HL-60/S4 (cell line): ENCODE results near the gene PLEKHD1.

ENCODE experiments used
- in situ Hi-C: fragments of 300-500 bp; cut with MboI; formaldehyde crosslinking; loops from 2 replicates; pipeline ENCODE4 v1.14.3; 2022; ENCODE audit warnings: low sequenced_read_pairs

Gene PLEKHD1

DNA sequence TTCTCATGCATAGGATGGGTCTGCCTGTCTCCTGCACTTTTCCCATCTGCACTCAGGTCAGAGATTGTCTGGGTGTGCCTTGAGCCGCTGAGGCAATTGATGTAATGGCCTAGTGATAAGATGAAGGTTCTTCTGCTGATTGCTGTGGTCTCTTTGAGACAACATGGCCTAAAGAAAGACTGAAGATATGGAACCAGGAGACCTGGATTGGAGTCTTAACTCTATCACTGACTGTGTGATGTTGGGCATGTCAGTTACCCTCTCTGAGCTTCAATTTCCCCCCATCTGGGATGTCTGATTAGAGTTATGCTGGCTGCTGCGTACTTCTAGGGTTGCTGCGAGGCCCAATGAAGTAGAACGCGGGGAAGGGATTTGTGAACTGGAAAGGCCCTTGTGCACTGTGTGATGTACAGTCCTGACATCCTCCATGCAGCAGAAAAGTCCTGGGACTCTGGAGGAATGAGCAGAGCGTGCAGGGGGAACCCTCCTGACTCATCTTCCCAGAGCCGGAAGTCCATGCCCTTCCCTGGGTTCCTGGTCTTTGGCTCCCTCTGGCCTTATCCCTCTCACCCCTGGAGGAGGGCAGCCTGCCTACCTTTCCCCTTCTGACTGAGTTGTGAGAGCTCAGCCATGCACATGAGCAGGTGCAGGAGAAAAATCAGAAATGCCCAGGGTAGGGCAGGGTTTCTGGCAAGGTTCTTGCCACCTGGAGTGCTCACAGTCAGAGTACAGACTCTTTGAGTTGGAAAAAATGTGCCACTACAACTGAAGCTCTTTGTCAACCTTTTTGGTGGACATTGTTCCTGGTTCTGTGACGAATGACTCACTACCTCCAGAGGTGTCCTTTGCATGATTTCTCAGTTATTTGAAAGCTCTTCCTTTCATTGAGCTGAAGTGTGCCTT is 21.1 kb downstream of the PLEKHD1 start:
- in situ Hi-C loops: no loop called here

- in situ Hi-C loops: no loop called here
Measured at GRCh38 chr14:69506241-69506595, 21.7 kb downstream of the PLEKHD1 start.

- in situ Hi-C loops: no loop called here
Measured at GRCh38 chr14:69518289-69519101, 34.0 kb downstream of the PLEKHD1 start.

GRCh38 chr14:69519204-69520100 is 34.9 kb downstream of the PLEKHD1 start:
- in situ Hi-C loops: no loop called here

DNA sequence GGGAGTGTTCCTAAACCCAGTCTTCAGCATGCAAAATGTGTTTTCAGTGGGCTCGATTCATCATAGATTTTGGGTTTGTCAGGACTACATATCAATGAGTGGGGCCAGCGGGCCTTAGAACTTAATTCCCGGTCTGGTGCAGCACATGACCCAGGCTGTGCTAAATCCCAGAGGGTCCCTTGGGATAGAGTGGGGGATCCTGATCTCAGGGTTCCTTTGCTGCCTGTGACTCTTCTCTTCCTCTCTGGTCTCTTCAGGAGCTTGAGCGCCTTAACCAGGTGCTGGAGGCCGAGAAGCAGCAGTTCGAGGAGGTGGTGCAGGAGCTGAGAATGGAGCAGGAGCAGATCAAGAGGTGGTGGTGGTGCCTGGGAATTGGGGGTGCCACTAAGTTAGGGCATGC is 37.5 kb downstream of the PLEKHD1 start:
- in situ Hi-C loops: no loop called here

DNA sequence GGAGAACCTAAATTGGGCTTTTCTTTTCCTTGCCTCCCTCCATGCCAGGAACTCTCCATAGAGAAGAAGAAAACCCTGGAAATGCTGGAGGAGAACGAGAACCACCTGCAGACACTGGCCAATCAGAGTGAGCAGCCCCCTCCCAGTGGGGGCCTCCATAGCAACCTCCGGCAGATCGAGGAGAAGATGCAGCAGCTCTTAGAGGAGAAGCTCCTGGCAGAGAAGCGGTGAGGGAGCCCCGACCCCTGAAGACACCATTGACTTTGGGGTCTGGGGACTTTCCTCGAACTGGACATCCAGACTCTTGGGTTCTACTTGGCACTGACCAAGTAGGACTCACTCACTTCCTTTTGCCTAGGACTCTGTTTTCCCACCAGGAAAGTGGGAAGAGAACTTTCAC is 41.4 kb downstream of the PLEKHD1 start:
- in situ Hi-C loops: no loop called here

- in situ Hi-C loops: no loop called here
Measured at GRCh38 chr14:69527635-69528034, 43.1 kb downstream of the PLEKHD1 start.

- in situ Hi-C loops: no loop called here
Measured at GRCh38 chr14:69528143-69528542, 43.6 kb downstream of the PLEKHD1 start.

DNA sequence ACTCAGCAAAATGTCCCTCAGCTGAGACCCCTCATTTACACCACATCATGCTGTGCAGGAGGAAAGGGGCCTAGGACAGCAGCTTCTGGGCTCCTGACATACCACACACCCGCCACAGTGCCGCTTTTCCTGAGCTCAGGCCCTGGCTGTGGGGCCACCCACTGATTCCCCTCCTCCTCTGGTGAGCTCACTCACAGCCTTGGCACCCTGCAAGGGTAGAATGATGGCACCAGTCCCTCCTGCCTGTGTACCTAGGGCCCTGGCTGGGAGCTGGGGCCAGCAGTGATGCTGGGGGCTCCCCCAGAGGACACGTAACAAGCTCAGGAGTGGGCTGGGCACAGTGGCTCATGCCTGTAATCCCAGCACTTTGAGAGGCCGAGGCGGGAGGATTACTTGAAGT is 44.4 kb downstream of the PLEKHD1 start:
- in situ Hi-C loops: no loop called here

DNA sequence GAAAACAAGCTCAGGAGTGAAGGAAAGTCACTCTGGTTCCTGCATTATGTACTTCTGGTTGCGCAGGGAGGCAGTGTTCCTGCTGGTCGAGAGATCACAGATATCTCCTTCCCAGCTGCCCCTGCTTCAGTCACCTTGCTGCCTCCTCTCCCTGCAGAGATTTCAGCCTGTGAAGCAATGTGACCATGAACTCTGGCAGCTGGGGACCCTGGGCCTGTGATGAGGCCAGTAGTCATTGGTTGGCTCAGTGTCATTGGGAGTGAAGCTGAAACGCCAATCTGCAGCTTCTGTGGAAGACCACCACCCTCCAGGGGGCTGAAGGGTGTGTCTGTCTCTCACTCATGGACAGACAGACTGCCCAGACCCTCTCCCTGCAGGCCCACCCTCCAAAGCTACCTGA is 45.0 kb downstream of the PLEKHD1 start:
- in situ Hi-C loops: no loop called here

DNA sequence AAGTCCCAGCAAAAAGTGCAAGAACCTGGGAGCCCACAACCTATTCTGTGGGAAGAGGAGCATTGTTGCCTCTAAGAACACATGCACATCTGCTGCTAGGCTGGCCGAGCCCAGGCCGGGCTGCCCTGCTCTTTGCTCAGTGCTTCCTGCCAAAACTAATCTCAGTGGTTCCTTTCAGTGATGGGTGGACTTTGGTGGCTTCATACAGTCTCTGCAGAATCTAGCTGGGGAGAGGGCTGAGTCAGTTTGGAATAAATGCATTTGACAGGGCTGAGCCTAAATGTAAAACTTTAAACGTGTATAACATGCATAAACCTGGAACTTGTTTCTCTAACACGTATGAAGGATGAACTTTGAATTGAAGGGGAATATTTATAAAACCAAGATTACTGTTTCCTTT is 45.6 kb downstream of the PLEKHD1 start:
- in situ Hi-C loops: no loop called here

GRCh38 chr14:69531135-69531534 is 46.6 kb downstream of the PLEKHD1 start:
- in situ Hi-C loops: no loop called here

DNA sequence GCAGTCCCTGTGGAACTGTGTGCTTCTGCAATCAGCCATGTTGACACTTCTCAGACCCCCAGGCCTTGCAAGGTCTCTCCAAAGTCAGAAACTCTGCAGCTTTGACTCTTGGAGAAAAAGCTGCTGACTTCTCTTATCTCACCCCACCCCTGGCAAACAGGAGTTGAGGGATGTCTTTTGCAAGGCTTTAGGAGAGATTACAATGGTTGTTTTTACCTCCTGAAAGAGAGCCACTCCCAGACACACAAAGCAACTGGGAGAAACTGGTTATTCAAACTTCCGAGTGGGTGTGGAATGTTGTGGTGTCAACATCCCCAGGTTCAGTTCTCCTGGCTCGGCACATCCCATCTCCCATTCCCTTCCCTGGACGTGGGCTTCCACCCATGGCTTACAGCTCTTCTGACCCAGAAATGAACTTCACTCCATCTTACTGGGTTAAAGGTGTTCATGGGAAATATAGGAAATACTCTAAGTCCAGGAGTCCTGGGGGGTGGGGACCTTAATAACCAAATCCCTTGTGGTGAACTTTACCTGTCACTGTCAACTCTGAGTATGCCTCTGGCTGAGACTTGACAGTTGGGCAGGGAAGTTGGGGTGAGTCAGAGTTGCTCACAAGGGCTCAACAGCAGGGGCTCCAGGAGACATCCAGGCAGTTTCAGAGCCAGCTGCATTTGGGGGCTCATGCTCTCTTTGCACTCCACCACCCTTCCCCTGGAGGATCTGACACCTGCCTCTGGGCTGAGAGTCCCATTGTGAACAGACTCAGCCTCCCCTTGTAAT is 48.2 kb downstream of the PLEKHD1 start:
- in situ Hi-C loops: no loop called here

- in situ Hi-C loops: no loop called here
Measured at GRCh38 chr14:69535230-69535848, 50.8 kb downstream of the PLEKHD1 start.

GRCh38 chr14:69536971-69537370 is 52.4 kb downstream of the PLEKHD1 start:
- in situ Hi-C loops: no loop called here

DNA sequence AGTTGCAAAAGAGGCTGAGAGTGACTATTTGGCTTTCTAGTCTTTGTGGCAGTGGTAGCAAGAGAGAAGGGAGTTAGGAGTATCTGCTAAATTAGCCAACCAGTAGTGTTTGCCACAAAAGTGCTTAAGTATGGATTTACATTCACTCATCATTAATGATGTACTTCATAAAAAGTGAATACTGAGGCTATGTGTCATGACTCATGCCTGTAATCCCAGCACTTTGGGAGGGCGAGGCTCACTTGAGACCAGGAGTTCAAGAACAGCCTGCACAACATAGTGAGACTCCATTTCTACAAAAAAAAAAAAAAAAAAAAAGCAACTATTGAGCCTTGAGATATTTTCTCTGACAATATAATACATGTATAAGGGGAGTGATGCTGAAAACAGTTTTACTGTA is 53.4 kb downstream of the PLEKHD1 start:
- in situ Hi-C loops: no loop called here

GRCh38 chr14:69538766-69539165 is 54.2 kb downstream of the PLEKHD1 start:
- in situ Hi-C loops: no loop called here

GRCh38 chr14:69539631-69540410 is 55.3 kb downstream of the PLEKHD1 start:
- in situ Hi-C loops: no loop called here
